ENCODE measurements around the gene ELMO2.

Gene ELMO2

GRCh38 chr20:46419882-46420281, 13.5 kb upstream of the ELMO2 start:
- no peak for ATAC-seq
- TF ChIP-seq ARNTL (CRISPR knock-in tag; IDR thresholded peaks at IDR 0.05; ENCODE audit: borderline replicate concordance, low read depth) (no peak), OSR1 (CRISPR knock-in tag; IDR thresholded peaks at IDR 0.05) (no peak), RARB (CRISPR knock-in tag; IDR thresholded peaks at IDR 0.05) (no peak), ZFP3 (CRISPR knock-in tag; IDR thresholded peaks at IDR 0.05) (no peak)

GRCh38 chr20:46416839-46417238, 10.4 kb upstream of the ELMO2 start:
- TF ChIP-seq PPARA (CRISPR knock-in tag; IDR thresholded peaks at IDR 0.05; ENCODE audit: borderline replicate concordance) (no peak), ISL1 (CRISPR knock-in tag; IDR thresholded peaks at IDR 0.05) (no peak), BACH2 (CRISPR knock-in tag; IDR thresholded peaks at IDR 0.05; ENCODE audit: borderline replicate concordance) (no peak), OSR1 (CRISPR knock-in tag; IDR thresholded peaks at IDR 0.05) (no peak), ESRRG (CRISPR knock-in tag; IDR thresholded peaks at IDR 0.05) (no peak)
- ATAC-seq = no peak

GRCh38 chr20:46416421-46416820, 10.0 kb upstream of the ELMO2 start:
- TF ChIP-seq OSR1 (CRISPR knock-in tag; IDR thresholded peaks at IDR 0.05) (no peak), ARNTL (CRISPR knock-in tag; IDR thresholded peaks at IDR 0.05; ENCODE audit: borderline replicate concordance, low read depth) (no peak), ISL1 (CRISPR knock-in tag; IDR thresholded peaks at IDR 0.05) (no peak), RARB (CRISPR knock-in tag; IDR thresholded peaks at IDR 0.05) (no peak), CSDC2 (CRISPR knock-in tag; IDR thresholded peaks at IDR 0.05) (no peak), ZNF565 (CRISPR knock-in tag; conservative IDR thresholded peaks at IDR 0.05; ENCODE audit: low read depth) (no peak), BACH2 (CRISPR knock-in tag; IDR thresholded peaks at IDR 0.05; ENCODE audit: borderline replicate concordance) (no peak), TCF4 (CRISPR knock-in tag; IDR thresholded peaks at IDR 0.05; ENCODE audit: borderline replicate concordance) (no peak)
- TF ChIP-seq, protein P1, sequence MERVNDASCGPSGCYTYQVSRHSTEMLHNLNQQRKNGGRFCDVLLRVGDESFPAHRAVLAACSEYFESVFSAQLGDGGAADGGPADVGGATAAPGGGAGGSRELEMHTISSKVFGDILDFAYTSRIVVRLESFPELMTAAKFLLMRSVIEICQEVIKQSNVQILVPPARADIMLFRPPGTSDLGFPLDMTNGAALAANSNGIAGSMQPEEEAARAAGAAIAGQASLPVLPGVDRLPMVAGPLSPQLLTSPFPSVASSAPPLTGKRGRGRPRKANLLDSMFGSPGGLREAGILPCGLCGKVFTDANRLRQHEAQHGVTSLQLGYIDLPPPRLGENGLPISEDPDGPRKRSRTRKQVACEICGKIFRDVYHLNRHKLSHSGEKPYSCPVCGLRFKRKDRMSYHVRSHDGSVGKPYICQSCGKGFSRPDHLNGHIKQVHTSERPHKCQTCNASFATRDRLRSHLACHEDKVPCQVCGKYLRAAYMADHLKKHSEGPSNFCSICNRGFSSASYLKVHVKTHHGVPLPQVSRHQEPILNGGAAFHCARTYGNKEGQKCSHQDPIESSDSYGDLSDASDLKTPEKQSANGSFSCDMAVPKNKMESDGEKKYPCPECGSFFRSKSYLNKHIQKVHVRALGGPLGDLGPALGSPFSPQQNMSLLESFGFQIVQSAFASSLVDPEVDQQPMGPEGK (CRISPR knock-in tag; IDR thresholded peaks at IDR 0.05; ENCODE audit: borderline replicate concordance) = no peak
- TF ChIP-seq, protein P2, sequence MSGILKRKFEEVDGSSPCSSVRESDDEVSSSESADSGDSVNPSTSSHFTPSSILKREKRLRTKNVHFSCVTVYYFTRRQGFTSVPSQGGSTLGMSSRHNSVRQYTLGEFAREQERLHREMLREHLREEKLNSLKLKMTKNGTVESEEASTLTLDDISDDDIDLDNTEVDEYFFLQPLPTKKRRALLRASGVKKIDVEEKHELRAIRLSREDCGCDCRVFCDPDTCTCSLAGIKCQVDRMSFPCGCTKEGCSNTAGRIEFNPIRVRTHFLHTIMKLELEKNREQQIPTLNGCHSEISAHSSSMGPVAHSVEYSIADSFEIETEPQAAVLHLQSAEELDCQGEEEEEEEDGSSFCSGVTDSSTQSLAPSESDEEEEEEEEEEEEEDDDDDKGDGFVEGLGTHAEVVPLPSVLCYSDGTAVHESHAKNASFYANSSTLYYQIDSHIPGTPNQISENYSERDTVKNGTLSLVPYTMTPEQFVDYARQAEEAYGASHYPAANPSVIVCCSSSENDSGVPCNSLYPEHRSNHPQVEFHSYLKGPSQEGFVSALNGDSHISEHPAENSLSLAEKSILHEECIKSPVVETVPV (CRISPR knock-in tag; IDR thresholded peaks at IDR 0.05) = no peak
- no peak for ATAC-seq

DNA sequence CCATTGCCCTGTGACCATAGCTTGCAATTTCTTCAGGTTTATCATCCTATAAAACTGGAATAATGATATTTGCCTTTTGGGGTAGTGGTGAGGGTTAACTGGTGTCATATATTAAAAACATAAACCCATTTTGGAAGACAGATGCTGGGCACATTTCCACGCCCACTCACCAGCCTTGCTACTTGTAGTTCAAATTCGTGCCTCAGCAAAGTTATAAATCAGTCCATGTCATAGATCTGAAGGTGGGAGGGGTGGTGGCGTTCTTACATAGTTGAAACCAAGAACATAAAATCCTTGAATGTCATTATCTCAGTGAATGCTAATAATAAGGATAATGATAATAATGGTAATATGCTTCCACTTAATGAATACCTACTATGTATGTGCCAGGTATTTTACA, 9.4 kb upstream of the ELMO2 start:
- ATAC-seq = no peak
- TF ChIP-seq TCF4 (CRISPR knock-in tag; IDR thresholded peaks at IDR 0.05; ENCODE audit: borderline replicate concordance) = no peak
- TF ChIP-seq, protein P1 (CRISPR knock-in tag; IDR thresholded peaks at IDR 0.05; ENCODE audit: borderline replicate concordance) = no peak
- TF ChIP-seq GLIS3 (CRISPR knock-in tag; IDR thresholded peaks at IDR 0.05) = no peak
- no peak for TF ChIP-seq RARB (CRISPR knock-in tag; IDR thresholded peaks at IDR 0.05)
- TF ChIP-seq CSDC2 (CRISPR knock-in tag; IDR thresholded peaks at IDR 0.05) = no peak
- no peak for TF ChIP-seq ESRRG (CRISPR knock-in tag; IDR thresholded peaks at IDR 0.05)
- TF ChIP-seq OSR1 (CRISPR knock-in tag; IDR thresholded peaks at IDR 0.05) = no peak
- TF ChIP-seq CREB5 (CRISPR knock-in tag; IDR thresholded peaks at IDR 0.05; ENCODE audit: low read depth) = no peak
- TF ChIP-seq BACH2 (CRISPR knock-in tag; IDR thresholded peaks at IDR 0.05; ENCODE audit: borderline replicate concordance) = no peak
- TF ChIP-seq TOX (CRISPR knock-in tag; IDR thresholded peaks at IDR 0.05; ENCODE audit: borderline replicate concordance) = no peak
- no peak for TF ChIP-seq ZFP30 (CRISPR knock-in tag; IDR thresholded peaks at IDR 0.05)
- no peak for TF ChIP-seq ARNTL (CRISPR knock-in tag; IDR thresholded peaks at IDR 0.05; ENCODE audit: borderline replicate concordance, low read depth)
- TF ChIP-seq ZNF70 (CRISPR knock-in tag; IDR thresholded peaks at IDR 0.05) = no peak
- no peak for TF ChIP-seq ZNF8 (CRISPR knock-in tag; IDR thresholded peaks at IDR 0.05)
- TF ChIP-seq ZFP3 (CRISPR knock-in tag; IDR thresholded peaks at IDR 0.05) = no peak
- TF ChIP-seq, protein P2 (CRISPR knock-in tag; IDR thresholded peaks at IDR 0.05) = no peak
- no peak for TF ChIP-seq PPARA (CRISPR knock-in tag; IDR thresholded peaks at IDR 0.05; ENCODE audit: borderline replicate concordance)

Data from SK-N-SH treated with all-trans-retinoic acid at 6 μM for 48 hours (cell line).